Chondrocyte (in vitro differentiated cells): ENCODE results near the gene USP6. TPM values are rescaled to one million over a fixed set of nuclear protein-coding genes. Genes with fewer than 3 reads are reported as not detected.

Experiments used
- DNase-seq: peaks from one replicate; pipeline ENCODE4 v3.0.0; 2021; ENCODE audit warnings: mixed read lengths, low spot score
- H3K27ac Mint-ChIP-seq: one replicate; pipeline ENCODE4 v1.8.0; 2021; ENCODE audit warnings: mild to moderate bottlenecking, moderate library complexity, mixed read lengths; ENCODE audit not compliant: unreplicated experiment
- H3K27me3 Mint-ChIP-seq: 2 replicates; pipeline ENCODE4 v1.8.0; 2021; ENCODE audit warnings: low read depth, mixed read lengths
- H3K36me3 Mint-ChIP-seq: 2 replicates; pipeline ENCODE4 v1.8.0; 2021; ENCODE audit warnings: low read depth, mixed read lengths
- H3K4me1 Mint-ChIP-seq: 2 replicates; pipeline ENCODE4 v1.8.0; 2021; ENCODE audit warnings: low read depth, mild to moderate bottlenecking, mixed read lengths
- H3K4me3 Mint-ChIP-seq: one replicate; pipeline ENCODE4 v1.8.0; 2021; ENCODE audit warnings: mild to moderate bottlenecking, moderate library complexity, mixed read lengths; ENCODE audit not compliant: unreplicated experiment
- H3K9me3 Mint-ChIP-seq: 2 replicates; pipeline ENCODE4 v1.8.0; 2021; ENCODE audit warnings: low read depth, mixed read lengths
- total RNA-seq: library from RNA; stranded (reverse); gene quantifications from 3 replicates; pipeline ENCODE4 v1.2.1, GENCODE V29; 2021
- TF ChIP-seq, protein P1 (sequence below): fragments of 200-600 bp; sonication (generic); IDR thresholded peaks from 2 replicates; pipeline ENCODE4 v1.5.0; 2021; ENCODE audit warnings: antibody characterized with exemption, mild to moderate bottlenecking, moderate library complexity

USP6 gene
- total RNA-seq, 1 donor from 2014 or later, result 0.12 TPM

DNA sequence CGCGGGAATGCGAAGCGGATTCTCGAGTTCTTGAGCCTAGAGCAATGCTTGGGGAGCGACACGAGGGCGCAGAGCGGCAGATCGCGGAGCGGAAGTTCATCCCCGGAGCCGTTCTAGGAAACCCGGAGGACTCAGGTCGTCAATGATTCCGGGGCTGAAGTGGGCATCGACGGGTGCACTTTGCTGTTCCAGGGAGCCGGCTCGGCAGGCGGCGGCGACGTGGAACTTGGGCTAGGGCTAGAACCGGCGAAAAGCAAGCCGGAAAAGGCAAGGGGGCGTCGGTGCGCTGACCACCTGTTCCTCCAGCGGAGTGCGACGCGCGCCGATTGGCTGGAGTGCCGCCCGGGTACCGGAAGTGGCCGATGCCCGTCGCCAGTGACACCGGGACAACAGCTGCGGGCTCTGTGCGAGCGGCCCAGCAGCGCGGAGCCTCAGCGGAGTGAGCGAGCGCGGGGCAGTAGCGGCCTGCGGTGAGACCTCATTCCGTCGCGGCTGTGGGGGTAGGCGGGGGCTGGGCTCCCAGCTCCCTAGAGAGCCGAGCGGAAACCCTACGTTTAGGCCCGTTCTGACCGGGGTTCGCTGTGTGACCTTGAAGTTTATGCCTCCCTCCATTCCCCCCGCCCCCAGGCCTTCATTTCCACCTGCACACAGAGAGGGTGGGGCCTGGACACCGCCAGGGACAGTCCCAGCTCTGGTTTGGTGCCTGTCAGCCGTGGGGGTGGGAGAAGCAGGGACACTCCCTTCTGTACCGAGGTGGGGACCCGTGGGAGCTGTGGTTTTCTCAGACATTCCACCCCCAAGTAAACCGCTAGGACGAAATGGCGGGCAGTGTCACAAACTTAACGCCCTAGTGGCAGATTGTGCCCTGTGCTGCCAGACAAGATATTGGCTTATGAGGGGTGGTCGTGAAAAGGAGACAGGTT, 37.5 kb upstream of the USP6 start, which contains the start of gene ZFP3:
Gene ZFP3 (plus strand): TSS at position 362 of the 923 bp plus-strand sequence. CDS start 13,038 bp downstream, outside the sequence.
- TF ChIP-seq, protein P1, sequence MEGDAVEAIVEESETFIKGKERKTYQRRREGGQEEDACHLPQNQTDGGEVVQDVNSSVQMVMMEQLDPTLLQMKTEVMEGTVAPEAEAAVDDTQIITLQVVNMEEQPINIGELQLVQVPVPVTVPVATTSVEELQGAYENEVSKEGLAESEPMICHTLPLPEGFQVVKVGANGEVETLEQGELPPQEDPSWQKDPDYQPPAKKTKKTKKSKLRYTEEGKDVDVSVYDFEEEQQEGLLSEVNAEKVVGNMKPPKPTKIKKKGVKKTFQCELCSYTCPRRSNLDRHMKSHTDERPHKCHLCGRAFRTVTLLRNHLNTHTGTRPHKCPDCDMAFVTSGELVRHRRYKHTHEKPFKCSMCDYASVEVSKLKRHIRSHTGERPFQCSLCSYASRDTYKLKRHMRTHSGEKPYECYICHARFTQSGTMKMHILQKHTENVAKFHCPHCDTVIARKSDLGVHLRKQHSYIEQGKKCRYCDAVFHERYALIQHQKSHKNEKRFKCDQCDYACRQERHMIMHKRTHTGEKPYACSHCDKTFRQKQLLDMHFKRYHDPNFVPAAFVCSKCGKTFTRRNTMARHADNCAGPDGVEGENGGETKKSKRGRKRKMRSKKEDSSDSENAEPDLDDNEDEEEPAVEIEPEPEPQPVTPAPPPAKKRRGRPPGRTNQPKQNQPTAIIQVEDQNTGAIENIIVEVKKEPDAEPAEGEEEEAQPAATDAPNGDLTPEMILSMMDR, result peak; percentile 18
- Mint-ChIP-seq H3K9me3 (peaks cover 4% of the 10 kb centered on the region), H3K27me3 (peaks cover 3% of the 10 kb centered on the region), H3K27ac (no peak within 1 kb of the TSS), H3K36me3 (peaks cover 2% of the 10 kb centered on the region), H3K4me1 (peaks cover 4% of the 10 kb centered on the region), H3K4me3 (peak within 1 kb of the TSS; percentile 71)
- DNase-seq, result peak; percentile 82

DNA sequence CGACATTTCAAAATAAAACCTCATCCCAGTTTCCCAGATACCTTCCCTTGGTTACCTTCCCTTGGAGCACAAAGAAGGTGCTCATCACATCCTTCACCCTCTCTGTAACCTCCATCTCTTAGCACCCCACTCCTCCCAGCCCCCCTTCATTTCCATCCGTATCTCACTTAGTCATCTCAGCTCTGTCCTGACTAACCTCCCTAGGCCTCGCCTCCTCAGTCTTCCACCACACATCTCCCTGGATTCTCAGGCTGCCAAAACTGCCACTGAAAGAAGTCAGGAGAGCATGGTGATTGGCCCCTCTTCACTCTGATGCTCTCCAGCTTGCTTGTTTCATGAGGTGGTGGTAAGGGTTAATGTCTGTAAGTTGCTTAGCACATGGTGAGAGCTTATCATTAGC, 35.2 kb upstream of the USP6 start:
- peaks cover 2% of the 10 kb centered on the region for H3K4me1 Mint-ChIP-seq
- H3K4me3 Mint-ChIP-seq, result no peak overlapping the region
- peaks cover 2% of the 10 kb centered on the region for H3K27me3 Mint-ChIP-seq
- H3K27ac Mint-ChIP-seq, result no peak overlapping the region
- H3K36me3 Mint-ChIP-seq, result peaks cover 6% of the 10 kb centered on the region
- TF ChIP-seq, protein P1, result no peak
- peaks cover 14% of the 10 kb centered on the region for H3K9me3 Mint-ChIP-seq
- no peak for DNase-seq

DNA sequence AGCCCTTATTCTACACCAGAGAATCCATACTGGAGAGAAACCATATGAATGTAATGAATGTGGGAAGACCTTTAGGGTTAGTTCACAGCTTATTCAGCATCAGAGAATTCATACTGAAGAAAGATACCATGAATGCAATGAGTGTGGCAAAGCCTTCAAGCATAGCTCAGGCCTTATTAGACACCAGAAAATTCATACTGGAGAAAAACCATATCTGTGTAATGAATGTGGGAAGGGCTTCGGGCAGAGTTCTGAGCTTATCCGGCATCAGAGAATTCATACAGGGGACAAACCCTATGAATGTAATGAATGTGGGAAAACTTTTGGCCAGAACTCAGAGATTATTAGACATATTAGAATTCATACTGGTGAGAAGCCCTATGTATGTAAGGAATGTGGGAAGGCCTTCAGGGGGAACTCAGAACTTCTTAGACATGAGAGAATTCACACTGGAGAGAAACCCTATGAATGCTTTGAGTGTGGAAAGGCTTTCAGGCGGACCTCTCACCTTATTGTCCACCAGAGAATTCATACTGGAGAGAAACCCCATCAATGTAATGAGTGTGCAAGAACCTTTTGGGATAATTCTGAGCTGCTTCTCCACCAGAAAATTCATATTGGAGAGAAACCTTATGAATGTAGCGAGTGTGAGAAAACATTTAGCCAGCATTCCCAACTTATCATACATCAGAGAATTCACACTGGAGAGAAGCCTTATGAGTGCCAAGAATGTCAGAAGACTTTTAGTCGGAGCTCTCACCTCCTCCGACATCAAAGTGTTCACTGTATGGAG, 23.4 kb upstream of the USP6 start:
- no peak overlapping the region for H3K27ac Mint-ChIP-seq
- H3K27me3 Mint-ChIP-seq, result no peaks in the 10 kb centered on the region
- H3K4me1 Mint-ChIP-seq, result no peaks in the 10 kb centered on the region
- H3K36me3 Mint-ChIP-seq, result peaks cover 34% of the 10 kb centered on the region
- H3K9me3 Mint-ChIP-seq, result peaks cover 79% of the 10 kb centered on the region
- TF ChIP-seq, protein P1, result no peak
- no peak for DNase-seq
- no peak overlapping the region for H3K4me3 Mint-ChIP-seq

DNA sequence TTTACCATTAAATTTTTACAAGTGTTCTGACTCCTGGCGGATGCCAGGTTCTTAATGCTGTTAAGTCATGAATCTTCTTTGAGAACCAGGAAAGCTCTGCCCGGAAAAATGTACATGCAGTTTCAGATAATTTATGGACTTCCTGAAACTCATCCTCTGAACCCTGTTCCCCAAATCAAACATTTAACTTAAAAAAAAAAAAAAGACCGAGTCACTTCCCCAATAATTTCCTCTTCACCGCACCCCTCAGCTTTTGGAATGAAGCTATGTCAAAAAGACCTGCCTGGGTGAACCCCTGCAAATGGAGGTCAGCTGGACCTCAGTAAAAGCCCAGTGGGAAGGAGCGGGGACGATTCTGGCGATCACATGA, 19.1 kb upstream of the USP6 start:
- peaks cover 62% of the 10 kb centered on the region for H3K9me3 Mint-ChIP-seq
- H3K4me3 Mint-ChIP-seq, result peak overlapping the region; percentile 70

More for the DNA sequence above, 19.1 kb upstream of the USP6 start:
- Mint-ChIP-seq H3K4me1 (no peaks in the 10 kb centered on the region), H3K36me3 (peaks cover 23% of the 10 kb centered on the region), H3K27ac (no peak overlapping the region), H3K27me3 (no peaks in the 10 kb centered on the region)
- TF ChIP-seq, protein P1, result no peak
- DNase-seq, result no peak
